ENCODE data around the gene LRRC23. TPM values are rescaled to one million over a fixed set of nuclear protein-coding genes. Genes with fewer than 3 reads are reported as not detected.

The LRRC23 gene
- total and polyA plus RNA-seq, 2 of the 4 experiments (the other 2 are of a cell fraction): 11.1 to 11.4 TPM

DNA sequence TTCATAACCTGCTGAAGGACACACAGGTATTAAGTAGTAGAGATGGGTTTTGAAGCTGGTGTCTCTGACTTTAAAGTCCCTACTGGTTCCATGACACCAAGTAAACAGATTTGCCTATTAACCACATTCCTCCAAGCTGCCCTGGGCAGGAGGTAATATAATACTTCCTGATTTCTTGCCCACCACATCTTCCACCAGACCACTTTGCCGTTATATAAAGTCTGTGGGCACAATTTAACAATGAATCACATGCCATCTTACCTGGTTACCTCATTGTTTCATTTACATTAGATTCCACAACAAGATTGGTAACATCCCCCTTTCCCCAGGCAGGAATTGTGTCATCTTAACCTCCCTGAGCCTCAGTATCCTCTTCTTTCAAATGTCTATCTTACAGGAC, 900 bp upstream of the LRRC23 start:
- Histone ChIP-seq H3K27ac (ENCODE audit: insufficient read depth, low read length) (no peak overlapping the region), H3K23ac (ENCODE audit: low read depth, low read length) (no peak overlapping the region), H3K4ac (ENCODE audit: low read depth, low read length) (no peak overlapping the region), H4K20me1 (ENCODE audit: insufficient read depth, low read length) (no peaks in the 10 kb centered on the region), H2AK5ac (ENCODE audit: low read depth, low read length) (no peak overlapping the region), H4K91ac (ENCODE audit: insufficient read depth, low read depth, low read length) (no peak overlapping the region), H4K8ac (ENCODE audit: low read depth in 2 of 2, low read length in 2 of 2) (peak overlapping the region; percentile 94 to 98), H3K27me3 (ENCODE audit: control insufficient read depth, insufficient read depth, low read length) (no peaks in the 10 kb centered on the region), H3K9ac (ENCODE audit: low read depth, low read length) (no peak overlapping the region), H2BK120ac (ENCODE audit: low read depth, low read length) (no peak overlapping the region), H2AFZ (replicated peaks; ENCODE audit: low read length, poor library complexity) (no peak overlapping the region), H4K5ac (ENCODE audit: low read depth, low read length) (no peak overlapping the region; the same call in 1 of the 2 replicates), H3K4me3 (ENCODE audit: insufficient read depth, low read depth, low read length) (no peak overlapping the region), H2AK9ac (replicated peaks; ENCODE audit: low read depth, low read length, poor library complexity) (no peak overlapping the region), H3K9me3 (ENCODE audit: control insufficient read depth, insufficient read depth, low read length) (no peaks in the 10 kb centered on the region), H2BK5ac (ENCODE audit: low read depth, low read length, poor library complexity, severe bottlenecking) (no peak overlapping the region), H3K36me3 (ENCODE audit: control insufficient read depth, insufficient read depth, low read length) (no peaks in the 10 kb centered on the region; the same call in 1 of the 2 replicates), H3K4me2 (ENCODE audit: low read depth, low read length) (no peak overlapping the region), H3K18ac (ENCODE audit: low read depth, low read length) (no peak overlapping the region), H3K56ac (ENCODE audit: extremely low read depth, insufficient read depth, low read length) (no peak overlapping the region), H3K79me1 (ENCODE audit: low read depth in 1 of 2, low read length in 2 of 2) (no peaks in the 10 kb centered on the region; a peak in 1 of 4 replicates), H3K4me1 (ENCODE audit: control insufficient read depth, insufficient read depth, low read length) (peaks cover 3% of the 10 kb centered on the region; the same call in 1 of the 2 replicates), H2BK20ac (ENCODE audit: low read depth, low read length) (no peak overlapping the region), H2BK15ac (ENCODE audit: low read depth, low read length) (no peak overlapping the region; the same call in 2 of the 3 replicates), H3K14ac (replicated peaks; ENCODE audit: low read depth, low read length) (no peak overlapping the region), H3K9me1 (ENCODE audit: insufficient read depth, low read length) (peaks cover 4% of the 10 kb centered on the region; the same call in 1 of the 2 replicates)
- no TSS peak for BruUV-seq (replicated peaks)
- 100% methylated on average over 1 of the region's 1 CpG; no CpG with 5 or more reads in 1 of the 2 experiments for WGBS, 2 experiments (ENCODE audit: extremely low coverage in 2 of 2, insufficient read length in 1 of 2)
- dilution Hi-C loops (cut with HindIII; ENCODE audit: low sequenced_read_pairs, unreplicated experiment): no loop called here
- intact Hi-C loops (cut with micrococcal nuclease): no loop called here
- ATAC-seq (ENCODE audit: low read depth): no peak
- no peak for DNase-seq
- ChIA-PET POLR2A (ENCODE audit: unreplicated experiment) (no interaction called here), CTCF (interaction anchor here (2.3 kb wide), 1 partner anchor 13 kb away, joined by 9 read pairs; no protein-coding TSS in a partner anchor)
- no peak for TF ChIP-seq RFX5 (IDR thresholded peaks at IDR 0.05; ENCODE audit: low read depth, low read length)
- TF ChIP-seq NFE2L2 (IDR thresholded peaks at IDR 0.05; ENCODE audit: low read depth, low read length): no peak
- TF ChIP-seq, protein P1, sequence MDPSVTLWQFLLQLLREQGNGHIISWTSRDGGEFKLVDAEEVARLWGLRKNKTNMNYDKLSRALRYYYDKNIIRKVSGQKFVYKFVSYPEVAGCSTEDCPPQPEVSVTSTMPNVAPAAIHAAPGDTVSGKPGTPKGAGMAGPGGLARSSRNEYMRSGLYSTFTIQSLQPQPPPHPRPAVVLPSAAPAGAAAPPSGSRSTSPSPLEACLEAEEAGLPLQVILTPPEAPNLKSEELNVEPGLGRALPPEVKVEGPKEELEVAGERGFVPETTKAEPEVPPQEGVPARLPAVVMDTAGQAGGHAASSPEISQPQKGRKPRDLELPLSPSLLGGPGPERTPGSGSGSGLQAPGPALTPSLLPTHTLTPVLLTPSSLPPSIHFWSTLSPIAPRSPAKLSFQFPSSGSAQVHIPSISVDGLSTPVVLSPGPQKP (IDR thresholded peaks at IDR 0.05; ENCODE audit: borderline replicate concordance, low read depth, low read length): no peak
- no peak for TF ChIP-seq POLR2A (IDR thresholded peaks at IDR 0.05; ENCODE audit: low read depth, low read length)
- TF ChIP-seq, protein P2, sequence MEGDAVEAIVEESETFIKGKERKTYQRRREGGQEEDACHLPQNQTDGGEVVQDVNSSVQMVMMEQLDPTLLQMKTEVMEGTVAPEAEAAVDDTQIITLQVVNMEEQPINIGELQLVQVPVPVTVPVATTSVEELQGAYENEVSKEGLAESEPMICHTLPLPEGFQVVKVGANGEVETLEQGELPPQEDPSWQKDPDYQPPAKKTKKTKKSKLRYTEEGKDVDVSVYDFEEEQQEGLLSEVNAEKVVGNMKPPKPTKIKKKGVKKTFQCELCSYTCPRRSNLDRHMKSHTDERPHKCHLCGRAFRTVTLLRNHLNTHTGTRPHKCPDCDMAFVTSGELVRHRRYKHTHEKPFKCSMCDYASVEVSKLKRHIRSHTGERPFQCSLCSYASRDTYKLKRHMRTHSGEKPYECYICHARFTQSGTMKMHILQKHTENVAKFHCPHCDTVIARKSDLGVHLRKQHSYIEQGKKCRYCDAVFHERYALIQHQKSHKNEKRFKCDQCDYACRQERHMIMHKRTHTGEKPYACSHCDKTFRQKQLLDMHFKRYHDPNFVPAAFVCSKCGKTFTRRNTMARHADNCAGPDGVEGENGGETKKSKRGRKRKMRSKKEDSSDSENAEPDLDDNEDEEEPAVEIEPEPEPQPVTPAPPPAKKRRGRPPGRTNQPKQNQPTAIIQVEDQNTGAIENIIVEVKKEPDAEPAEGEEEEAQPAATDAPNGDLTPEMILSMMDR (conservative IDR thresholded peaks at IDR 0.05; ENCODE audit: low read depth, low read length): no peak
- TF ChIP-seq BHLHE40 (IDR thresholded peaks at IDR 0.05; ENCODE audit: low read depth, low read length): no peak
- TF ChIP-seq SMC3 (IDR thresholded peaks at IDR 0.05; ENCODE audit: low read depth, low read length): no peak
- TF ChIP-seq, protein P3, sequence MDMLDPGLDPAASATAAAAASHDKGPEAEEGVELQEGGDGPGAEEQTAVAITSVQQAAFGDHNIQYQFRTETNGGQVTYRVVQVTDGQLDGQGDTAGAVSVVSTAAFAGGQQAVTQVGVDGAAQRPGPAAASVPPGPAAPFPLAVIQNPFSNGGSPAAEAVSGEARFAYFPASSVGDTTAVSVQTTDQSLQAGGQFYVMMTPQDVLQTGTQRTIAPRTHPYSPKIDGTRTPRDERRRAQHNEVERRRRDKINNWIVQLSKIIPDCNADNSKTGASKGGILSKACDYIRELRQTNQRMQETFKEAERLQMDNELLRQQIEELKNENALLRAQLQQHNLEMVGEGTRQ (IDR thresholded peaks at IDR 0.05; ENCODE audit: low read depth, low read length): no peak
- TF ChIP-seq MXI1 (IDR thresholded peaks at IDR 0.05; ENCODE audit: borderline replicate concordance, low read depth, low read length): no peak
- TF ChIP-seq CHD1 (IDR thresholded peaks at IDR 0.05; ENCODE audit: low read depth, low read length): no peak
- in situ Hi-C loops (cut with MboI; ENCODE audit: low sequenced_read_pairs): no loop called here
